Measurements from ENCODE around the gene CRMP1.

DNA sequence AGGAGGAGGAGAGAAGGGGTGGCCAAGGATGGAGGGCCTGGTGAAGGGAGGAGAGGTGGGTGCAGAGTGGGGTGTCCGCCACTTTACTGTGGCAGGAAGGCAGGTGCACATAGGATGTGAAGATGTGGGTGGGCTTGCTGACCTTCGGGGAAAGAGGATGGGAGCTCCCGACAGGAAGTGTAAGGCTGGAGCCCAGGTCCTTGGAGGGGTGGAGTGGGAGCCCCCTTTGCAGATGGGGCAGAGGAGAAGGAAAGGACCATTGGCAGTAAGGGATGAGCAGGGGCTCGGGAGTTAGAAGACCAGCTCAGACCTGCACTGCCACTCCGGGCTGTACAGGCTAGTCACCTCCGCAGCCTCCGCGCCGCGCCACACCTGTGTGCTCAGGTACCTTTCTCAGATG lies 92.4 kb downstream of the CRMP1 start:
- no peak for TF ChIP-seq POLR2A (IDR thresholded peaks at IDR 0.05)
- TF ChIP-seq, protein P1, sequence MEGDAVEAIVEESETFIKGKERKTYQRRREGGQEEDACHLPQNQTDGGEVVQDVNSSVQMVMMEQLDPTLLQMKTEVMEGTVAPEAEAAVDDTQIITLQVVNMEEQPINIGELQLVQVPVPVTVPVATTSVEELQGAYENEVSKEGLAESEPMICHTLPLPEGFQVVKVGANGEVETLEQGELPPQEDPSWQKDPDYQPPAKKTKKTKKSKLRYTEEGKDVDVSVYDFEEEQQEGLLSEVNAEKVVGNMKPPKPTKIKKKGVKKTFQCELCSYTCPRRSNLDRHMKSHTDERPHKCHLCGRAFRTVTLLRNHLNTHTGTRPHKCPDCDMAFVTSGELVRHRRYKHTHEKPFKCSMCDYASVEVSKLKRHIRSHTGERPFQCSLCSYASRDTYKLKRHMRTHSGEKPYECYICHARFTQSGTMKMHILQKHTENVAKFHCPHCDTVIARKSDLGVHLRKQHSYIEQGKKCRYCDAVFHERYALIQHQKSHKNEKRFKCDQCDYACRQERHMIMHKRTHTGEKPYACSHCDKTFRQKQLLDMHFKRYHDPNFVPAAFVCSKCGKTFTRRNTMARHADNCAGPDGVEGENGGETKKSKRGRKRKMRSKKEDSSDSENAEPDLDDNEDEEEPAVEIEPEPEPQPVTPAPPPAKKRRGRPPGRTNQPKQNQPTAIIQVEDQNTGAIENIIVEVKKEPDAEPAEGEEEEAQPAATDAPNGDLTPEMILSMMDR (IDR thresholded peaks at IDR 0.05), result no peak
- no peak for TF ChIP-seq POLR2AphosphoS5 (IDR thresholded peaks at IDR 0.05)

Measured in gastroesophageal sphincter (tissue), 3 donors.